AG10803 (cell line): ENCODE data around the gene SULT1C3.

Experiments used
- DNase-seq: peaks from one replicate; pipeline ENCODE4 v3.0.0; 2010; ENCODE audit warnings: low read depth
- H3K4me3 ChIP-seq: 2 replicates; pipeline ENCODE4 v1.5.1; 2011; ENCODE audit warnings: mild to moderate bottlenecking, low read length, control low read depth
- CTCF ChIP-seq: conservative IDR thresholded peaks from 2 replicates; pipeline ENCODE4 v1.5.1; 2011; ENCODE audit warnings: mild to moderate bottlenecking, low read length, control low read depth, inconsistent platforms

SULT1C3 gene

GRCh38 chr2:108215794-108216211 lies 24.0 kb upstream of the SULT1C3 start:
- TF ChIP-seq CTCF = peak; percentile 53
- no peak overlapping the region for H3K4me3 ChIP-seq
- DNase-seq = peak; percentile 29

- TF ChIP-seq CTCF = no peak
- DNase-seq = no peak
- no peak overlapping the region for H3K4me3 ChIP-seq
Measured at GRCh38 chr2:108217211-108217610, 22.6 kb upstream of the SULT1C3 start.

GRCh38 chr2:108219688-108220087 lies 20.1 kb upstream of the SULT1C3 start:
- TF ChIP-seq CTCF = no peak
- no peak for DNase-seq
- H3K4me3 ChIP-seq = no peak overlapping the region

GRCh38 chr2:108220191-108220590 lies 19.6 kb upstream of the SULT1C3 start:
- DNase-seq = no peak
- no peak for TF ChIP-seq CTCF
- H3K4me3 ChIP-seq = no peak overlapping the region

- H3K4me3 ChIP-seq = no peak overlapping the region
- DNase-seq = no peak
- TF ChIP-seq CTCF = no peak
Measured at GRCh38 chr2:108220942-108221541, 18.7 kb upstream of the SULT1C3 start.

- no peak for TF ChIP-seq CTCF
- DNase-seq = no peak
- no peak overlapping the region for H3K4me3 ChIP-seq
Measured at GRCh38 chr2:108222261-108222660, 17.5 kb upstream of the SULT1C3 start.

- TF ChIP-seq CTCF = no peak
- H3K4me3 ChIP-seq = no peak overlapping the region
- DNase-seq = no peak
Measured at GRCh38 chr2:108223573-108223972, 16.2 kb upstream of the SULT1C3 start.
